IMR-90 (cell line): ENCODE measurements around the gene MYRFL. TPM values are rescaled to one million over a fixed set of nuclear protein-coding genes. Genes with fewer than 3 reads are reported as not detected.
"Not testable (repeated sequence)": the region's sequence is repeated elsewhere in the genome, so short reads cannot be mapped to it uniquely, and the experiment has no call there.

ENCODE experiments used
- ATAC-seq: fragments of 200-7000 bp; cut with Tn5 transposase; 2 replicates; pipeline ENCODE4 v1.9.1; 2020; ENCODE audit warnings: low read depth, mild to moderate bottlenecking, moderate library complexity
- BruUV-seq: library from RNA; stranded (reverse); fragments of 400-500 nt; replicated peaks from 2 replicates; lab custom pipeline; 2021; lab: Mats Ljungman, UMichigan
- CTCF ChIA-PET: fragments of 300-600 bp; formaldehyde crosslinking; extraction: SDS; loops from one replicate; lab custom pipeline; 2021; ENCODE audit warnings: antibody characterized with exemption; lab: Yijun Ruan, JAX
- POLR2A ChIA-PET: fragments of 300-600 bp; sonication (Branson Sonifier 250); formaldehyde crosslinking; loops from one replicate; lab custom pipeline; 2022; ENCODE audit warnings: antibody characterized with exemption; ENCODE audit not compliant: unreplicated experiment; lab: Charles Lee
- DNase-seq: peaks from one replicate; pipeline ENCODE4 v3.0.0; 2013
- H2AFZ ChIP-seq: replicated peaks from 2 replicates; pipeline ENCODE3; 2013; ENCODE audit warnings: low read length, mild to moderate bottlenecking; ENCODE audit not compliant: poor library complexity
- H2AK5ac ChIP-seq: 2 replicates; pipeline ENCODE4 v1.6.1; 2013; ENCODE audit warnings: low read depth, low read length, inconsistent platforms
- H2AK9ac ChIP-seq: replicated peaks from 2 replicates; pipeline ENCODE3; 2013; ENCODE audit warnings: mild to moderate bottlenecking, low read depth, low read length, moderate library complexity; ENCODE audit not compliant: poor library complexity
- H2BK120ac ChIP-seq: 2 replicates; pipeline ENCODE4 v1.6.1; 2013; ENCODE audit warnings: low read depth, low read length, inconsistent platforms
- H2BK15ac ChIP-seq: 3 replicates; pipeline ENCODE4 v1.6.1; 2013; ENCODE audit warnings: low read depth, low read length, inconsistent platforms
- H2BK20ac ChIP-seq: 2 replicates; pipeline ENCODE4 v1.6.1; 2013; ENCODE audit warnings: low read depth, mild to moderate bottlenecking, inconsistent platforms, low read length, moderate library complexity
- H2BK5ac ChIP-seq: 2 replicates; pipeline ENCODE4 v1.6.1; 2013; ENCODE audit warnings: mild to moderate bottlenecking, low read depth, low read length, inconsistent platforms; ENCODE audit not compliant: poor library complexity, severe bottlenecking
- H3K14ac ChIP-seq: replicated peaks from 2 replicates; pipeline ENCODE4 v1.6.1; 2013; ENCODE audit warnings: low read depth, low read length, inconsistent platforms
- H3K18ac ChIP-seq: 2 replicates; pipeline ENCODE4 v1.6.1; 2013; ENCODE audit warnings: low read depth, low read length, control low read depth
- H3K23ac ChIP-seq: 2 replicates; pipeline ENCODE4 v1.6.1; 2013; ENCODE audit warnings: low read depth, low read length, inconsistent platforms
- H3K27ac ChIP-seq: 2 replicates; pipeline ENCODE4 v1.5.1; 2013; ENCODE audit warnings: mild to moderate bottlenecking, control low read depth, low read length; ENCODE audit not compliant: insufficient read depth
- H3K27me3 ChIP-seq: 2 replicates; pipeline ENCODE4 v1.6.1; 2013; ENCODE audit warnings: low read length; ENCODE audit not compliant: control insufficient read depth, insufficient read depth
- H3K36me3 ChIP-seq: 2 replicates; pipeline ENCODE4 v1.6.1; 2013; ENCODE audit warnings: low read length, mixed read lengths; ENCODE audit not compliant: control insufficient read depth, insufficient read depth
- H3K4ac ChIP-seq: 2 replicates; pipeline ENCODE4 v1.6.1; 2013; ENCODE audit warnings: low read depth, low read length, inconsistent platforms
- H3K4me1 ChIP-seq: 2 replicates; pipeline ENCODE4 v1.6.1; 2013; ENCODE audit warnings: low read length, mixed read lengths; ENCODE audit not compliant: control insufficient read depth, insufficient read depth
- H3K4me2 ChIP-seq: 2 replicates; pipeline ENCODE4 v1.6.1; 2013; ENCODE audit warnings: low read depth, mild to moderate bottlenecking, control low read depth, low read length, moderate library complexity
- H3K4me3 ChIP-seq: 2 replicates; pipeline ENCODE4 v1.5.1; 2013; ENCODE audit warnings: low read depth, mild to moderate bottlenecking, control low read depth, low read length, moderate library complexity; ENCODE audit not compliant: insufficient read depth
- H3K56ac ChIP-seq: 2 replicates; pipeline ENCODE4 v1.6.1; 2013; ENCODE audit warnings: low read length, inconsistent platforms; ENCODE audit not compliant: insufficient read depth; ENCODE audit errors: extremely low read depth
- H3K79me1 ChIP-seq, 2 experiments: 2 replicates each; pipeline ENCODE4 v1.6.1; 2013; ENCODE audit warnings: low read length in 2 of 2, inconsistent platforms in 1 of 2, low read depth in 1 of 2
- H3K9ac ChIP-seq: 2 replicates; pipeline ENCODE4 v1.6.1; 2013; ENCODE audit warnings: low read depth, low read length, control low read depth
- H3K9me1 ChIP-seq: 2 replicates; pipeline ENCODE4 v1.6.1; 2013; ENCODE audit warnings: low read length, inconsistent platforms; ENCODE audit not compliant: insufficient read depth
- H3K9me3 ChIP-seq: 2 replicates; pipeline ENCODE4 v1.6.1; 2013; ENCODE audit warnings: low read length; ENCODE audit not compliant: control insufficient read depth, insufficient read depth
- H4K20me1 ChIP-seq: 2 replicates; pipeline ENCODE4 v1.6.1; 2013; ENCODE audit warnings: low read length, inconsistent platforms; ENCODE audit not compliant: insufficient read depth
- H4K5ac ChIP-seq: 2 replicates; pipeline ENCODE4 v1.6.1; 2013; ENCODE audit warnings: mild to moderate bottlenecking, low read depth, low read length, control low read depth
- H4K8ac ChIP-seq, 2 experiments: 2 replicates each; pipeline ENCODE4 v1.6.1; 2013; ENCODE audit warnings: low read depth in 2 of 2, low read length in 2 of 2, control low read depth in 1 of 2, inconsistent platforms in 1 of 2
- H4K91ac ChIP-seq: 2 replicates; pipeline ENCODE4 v1.6.1; 2013; ENCODE audit warnings: low read depth, low read length, inconsistent platforms; ENCODE audit not compliant: insufficient read depth
- CEBPB ChIP-seq: IDR thresholded peaks from 2 replicates; pipeline ENCODE4 v1.6.1; 2012; ENCODE audit warnings: low read depth, low read length, improper control_type of control experiment
- WGBS, 2 experiments: methylation state at CpG; one replicate each; pipeline versions ENCODE4 v1.1.5 to v1.1.7; 2013; ENCODE audit warnings: missing lambda C conversion rate in 2 of 2; ENCODE audit not compliant: insufficient read length in 1 of 2; ENCODE audit errors: extremely low coverage in 2 of 2; 5-methylcytosine and 5-hydroxymethylcytosine counted together
- dilution Hi-C: fragments of 300-500 bp; cut with HindIII; formaldehyde crosslinking; loops from one replicate; pipeline ENCODE4 v1.14.3; 2018; ENCODE audit warnings: low sequenced_read_pairs; ENCODE audit not compliant: unreplicated experiment
- in situ Hi-C: fragments of 300-500 bp; cut with MboI; formaldehyde crosslinking; loops from 3 replicates; pipeline ENCODE4 v1.14.3; 2019; ENCODE audit warnings: low sequenced_read_pairs, inconsistent platforms, mixed read lengths
- intact Hi-C: fragments of 100-400 bp; cut with micrococcal nuclease; formaldehyde crosslinking; loops from 2 replicates; pipeline ENCODE4 v1.10.0; 2022
- polyA plus RNA-seq, 3 experiments: library from polyadenylated mRNA; depleted of rRNA; stranded (reverse); fragments of >200 nt; gene quantifications; 2 replicates each; pipeline ENCODE4 v1.2.3, GENCODE V29; 2012; ENCODE audit warnings: low replicate concordance in 1 of 3
- total RNA-seq: library from RNA; depleted of rRNA; stranded (reverse); fragments of >200 nt; gene quantifications from 2 replicates; pipeline ENCODE4 v1.2.3, GENCODE V29; 2012

MYRFL gene
- total and polyA plus RNA-seq, 2 of the 4 experiments (the other 2 are of a cell fraction), result not detected

DNA sequence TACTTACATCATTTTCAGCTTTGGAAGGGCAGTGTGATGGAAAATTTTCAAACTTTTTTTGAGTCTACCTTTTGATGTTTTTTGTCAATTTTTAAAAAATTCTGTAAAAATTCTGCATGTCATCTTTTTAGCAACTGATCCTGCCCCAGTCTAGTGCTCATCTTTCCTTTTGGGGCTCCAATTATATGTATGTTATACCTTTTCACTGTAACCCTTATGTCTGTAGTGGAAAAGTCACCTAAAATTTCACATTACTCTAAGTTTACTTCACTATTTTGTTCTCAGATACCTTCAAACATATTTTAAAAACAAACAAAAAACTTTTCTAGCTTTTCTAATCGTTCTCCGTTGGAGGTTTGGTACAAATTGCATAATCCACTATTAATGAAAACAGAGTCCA lies 32.5 kb upstream of the MYRFL start:
- no peak overlapping the region for H3K4ac ChIP-seq
- no peak overlapping the region for H2BK20ac ChIP-seq
- ATAC-seq (no peak), DNase-seq (no peak)
- H3K9me1 ChIP-seq, result no peaks in the 10 kb centered on the region
- no peaks in the 10 kb centered on the region for H3K79me1 ChIP-seq
- no peak overlapping the region for H3K4me3 ChIP-seq
- H2BK5ac ChIP-seq, result no peak overlapping the region
- no peak overlapping the region for H4K91ac ChIP-seq
- H3K9ac ChIP-seq, result no peak overlapping the region
- ChIA-PET POLR2A (no interaction called here), CTCF (no interaction called here)
- H4K8ac ChIP-seq, result no peak overlapping the region
- H3K23ac ChIP-seq, result no peak overlapping the region
- no peaks in the 10 kb centered on the region for H4K20me1 ChIP-seq
- no peak overlapping the region for H2AK9ac ChIP-seq
- H3K4me1 ChIP-seq, result no peaks in the 10 kb centered on the region
- no peak overlapping the region for H3K27ac ChIP-seq
- H2AFZ ChIP-seq, result no peak overlapping the region
- H3K4me2 ChIP-seq, result no peak overlapping the region
- in situ Hi-C loops (no loop called here), intact Hi-C loops (no loop called here), dilution Hi-C loops (no loop called here)
- 100% methylated on average over 1 of the region's 2 CpGs; no CpG with 5 or more reads in 1 of the 2 experiments for WGBS, 2 experiments
- H3K56ac ChIP-seq, result no peak overlapping the region
- no peaks in the 10 kb centered on the region for H3K27me3 ChIP-seq
- no peak overlapping the region for H2BK15ac ChIP-seq
- H3K18ac ChIP-seq, result no peak overlapping the region
- no peak overlapping the region for H2BK120ac ChIP-seq
- no peak overlapping the region for H4K5ac ChIP-seq
- H2AK5ac ChIP-seq, result no peak overlapping the region
- no peak overlapping the region for H3K14ac ChIP-seq
- no peaks in the 10 kb centered on the region for H3K36me3 ChIP-seq
- no peaks in the 10 kb centered on the region for H3K9me3 ChIP-seq
- no peak for TF ChIP-seq CEBPB
- no TSS peak for BruUV-seq

DNA sequence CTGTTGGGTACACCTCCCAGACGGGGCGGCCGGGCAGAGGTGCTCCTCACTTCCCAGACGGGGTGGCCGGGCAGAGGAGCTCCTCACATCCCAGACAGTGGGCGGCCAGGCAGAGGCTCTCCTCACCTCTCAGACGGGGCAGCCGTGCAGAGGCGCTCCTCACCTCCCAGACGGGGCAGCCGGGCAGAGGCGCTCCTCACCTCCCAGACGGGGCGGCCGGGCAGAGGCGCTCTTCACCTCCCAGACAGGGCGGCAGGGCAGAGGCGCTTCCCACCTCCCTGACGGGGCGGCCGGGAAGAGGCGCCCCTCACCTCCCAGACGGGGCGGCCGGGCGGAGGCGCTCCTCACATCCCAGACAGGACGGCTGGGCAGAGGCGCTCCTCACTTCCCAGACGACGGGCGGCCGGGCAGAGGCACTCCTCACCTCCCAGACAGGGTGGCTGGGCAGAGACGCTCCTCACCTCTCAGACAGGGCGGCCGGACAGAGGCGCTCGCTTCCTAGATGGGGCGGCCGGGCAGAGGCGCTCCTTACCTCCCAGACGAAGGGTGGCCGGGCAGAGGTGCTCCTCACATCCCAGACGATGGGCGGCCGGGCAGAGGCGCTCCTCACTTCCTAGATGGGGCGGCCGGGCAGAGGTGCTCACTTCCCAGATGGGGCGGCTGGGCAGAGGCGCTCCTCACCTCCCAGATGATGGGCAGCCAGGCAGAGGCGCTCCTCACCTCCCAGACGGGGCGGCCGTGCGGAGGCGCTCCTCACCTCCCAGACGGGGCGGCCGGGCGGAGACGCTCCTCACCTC lies 17.7 kb upstream of the MYRFL start:
- H3K14ac ChIP-seq, H3K27ac ChIP-seq, H4K20me1 ChIP-seq, H3K4me3 ChIP-seq, H3K4me2 ChIP-seq, POLR2A ChIA-PET, H4K5ac ChIP-seq, H2BK120ac ChIP-seq, H3K27me3 ChIP-seq, CTCF ChIA-PET, H2AK5ac ChIP-seq, intact Hi-C loops, H2BK20ac ChIP-seq, H4K8ac ChIP-seq, H3K4ac ChIP-seq, H4K91ac ChIP-seq, H2AK9ac ChIP-seq, DNase-seq, ATAC-seq, BruUV-seq, dilution Hi-C loops, H3K18ac ChIP-seq, H2BK5ac ChIP-seq, H3K36me3 ChIP-seq, H3K9me3 ChIP-seq, H2AFZ ChIP-seq, H3K9ac ChIP-seq, H3K23ac ChIP-seq, in situ Hi-C loops, H3K9me1 ChIP-seq, H2BK15ac ChIP-seq, H3K4me1 ChIP-seq, H3K56ac ChIP-seq, H3K79me1 ChIP-seq: not testable (repeated sequence)
- no CpG with 5 or more reads among the region's 62 CpGs for WGBS, 2 experiments
